Suprapubic skin (tissue), 4 donors: ENCODE measurements around the gene DAGLA.

Experiments
- EP300 ChIP-seq: sonication (generic); formaldehyde crosslinking; IDR thresholded peaks from one replicate; pipeline ENCODE4 v1.6.1; 2017; ENCODE audit warnings: antibody characterized with exemption
- POLR2A ChIP-seq, 2 donors: fragments of 450-650 bp; IDR thresholded peaks; one replicate each; pipeline ENCODE4 v1.6.1; 2017; ENCODE audit warnings: antibody characterized with exemption in 2 of 2, mild to moderate bottlenecking in 2 of 2, moderate library complexity in 2 of 2
- POLR2AphosphoS5 ChIP-seq, 3 donors: sonication (generic); formaldehyde crosslinking; IDR thresholded peaks; one replicate each; pipeline ENCODE4 v1.6.1; 2017; ENCODE audit warnings: antibody characterized with exemption in 3 of 3
- TF ChIP-seq, protein P1 (sequence below), 2 donors: fragments of 200-600 bp in 1 of 2; fragments of 450-650 bp in 1 of 2; sonication (generic) in 1 of 2; IDR thresholded peaks; one replicate each; pipeline ENCODE4 v1.5.1; 2016 to 2019; ENCODE audit warnings: antibody characterized with exemption in 2 of 2, mild to moderate bottlenecking in 1 of 2, moderate library complexity in 1 of 2

- TF ChIP-seq POLR2AphosphoS5 (IDR thresholded peaks at IDR 0.05) = no peak
- TF ChIP-seq POLR2A (IDR thresholded peaks at IDR 0.05) = no peak
- TF ChIP-seq, protein P1, sequence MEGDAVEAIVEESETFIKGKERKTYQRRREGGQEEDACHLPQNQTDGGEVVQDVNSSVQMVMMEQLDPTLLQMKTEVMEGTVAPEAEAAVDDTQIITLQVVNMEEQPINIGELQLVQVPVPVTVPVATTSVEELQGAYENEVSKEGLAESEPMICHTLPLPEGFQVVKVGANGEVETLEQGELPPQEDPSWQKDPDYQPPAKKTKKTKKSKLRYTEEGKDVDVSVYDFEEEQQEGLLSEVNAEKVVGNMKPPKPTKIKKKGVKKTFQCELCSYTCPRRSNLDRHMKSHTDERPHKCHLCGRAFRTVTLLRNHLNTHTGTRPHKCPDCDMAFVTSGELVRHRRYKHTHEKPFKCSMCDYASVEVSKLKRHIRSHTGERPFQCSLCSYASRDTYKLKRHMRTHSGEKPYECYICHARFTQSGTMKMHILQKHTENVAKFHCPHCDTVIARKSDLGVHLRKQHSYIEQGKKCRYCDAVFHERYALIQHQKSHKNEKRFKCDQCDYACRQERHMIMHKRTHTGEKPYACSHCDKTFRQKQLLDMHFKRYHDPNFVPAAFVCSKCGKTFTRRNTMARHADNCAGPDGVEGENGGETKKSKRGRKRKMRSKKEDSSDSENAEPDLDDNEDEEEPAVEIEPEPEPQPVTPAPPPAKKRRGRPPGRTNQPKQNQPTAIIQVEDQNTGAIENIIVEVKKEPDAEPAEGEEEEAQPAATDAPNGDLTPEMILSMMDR (IDR thresholded peaks at IDR 0.05) = peak; percentile 89 to 96
- no peak for TF ChIP-seq EP300
Observed at GRCh38 chr11:61679893-61680621, at the start of gene DAGLA.
